ENCODE data around the gene KIF26B.

The KIF26B gene

GRCh38 chr1:245605480-245606156 is 450.8 kb downstream of the KIF26B start:
- H3K27ac ChIP-seq (ENCODE audit: low read depth, low read length) = no peak overlapping the region
- H3K9ac ChIP-seq (ENCODE audit: low read length) = no peak overlapping the region
- H3K4me3 ChIP-seq (ENCODE audit: low read depth in 1 of 2, low read length in 2 of 2) = peak overlapping the region; percentile 22 to 41

GRCh38 chr1:245606157-245606725 is 451.5 kb downstream of the KIF26B start:
- peaks cover 29% of the 10 kb centered on the region for H3K4me1 ChIP-seq (ENCODE audit: insufficient read depth, low read length)
- H3K27ac ChIP-seq (ENCODE audit: low read depth, low read length) = no peak overlapping the region
- no peaks in the 10 kb centered on the region for H3K36me3 ChIP-seq (ENCODE audit: insufficient read depth, low read length)
- no peak overlapping the region for H3K9ac ChIP-seq (ENCODE audit: low read length)
- no peaks in the 10 kb centered on the region for H3K9me3 ChIP-seq (ENCODE audit: low read length)
- peaks cover 0 to 3% of the 10 kb centered on the region in 2 donors for H3K27me3 ChIP-seq (ENCODE audit: control insufficient read depth in 1 of 2, insufficient read depth in 2 of 2, low read length in 2 of 2)
- peak overlapping the region; percentile 22 to 41 for H3K4me3 ChIP-seq (ENCODE audit: low read depth in 1 of 2, low read length in 2 of 2)

More at GRCh38 chr1:245605480-245606156, 450.8 kb downstream of the KIF26B start:
- no peaks in the 10 kb centered on the region for H3K9me3 ChIP-seq (ENCODE audit: low read length)
- H3K27me3 ChIP-seq (ENCODE audit: control insufficient read depth in 1 of 2, insufficient read depth in 2 of 2, low read length in 2 of 2) = peaks cover 0 to 3% of the 10 kb centered on the region in 2 donors
- peaks cover 29% of the 10 kb centered on the region for H3K4me1 ChIP-seq (ENCODE audit: insufficient read depth, low read length)
- H3K36me3 ChIP-seq (ENCODE audit: insufficient read depth, low read length) = no peaks in the 10 kb centered on the region

GRCh38 chr1:245608271-245608670 is 453.5 kb downstream of the KIF26B start:
- Histone ChIP-seq H3K9me3 (ENCODE audit: low read length) (no peaks in the 10 kb centered on the region), H3K36me3 (ENCODE audit: insufficient read depth, low read length) (no peaks in the 10 kb centered on the region), H3K27ac (ENCODE audit: low read depth, low read length) (no peak overlapping the region), H3K27me3 (ENCODE audit: control insufficient read depth in 1 of 2, insufficient read depth in 2 of 2, low read length in 2 of 2) (peaks cover 0 to 3% of the 10 kb centered on the region in 2 donors), H3K4me3 (ENCODE audit: low read depth in 1 of 2, low read length in 2 of 2) (no peak overlapping the region), H3K9ac (ENCODE audit: low read length) (no peak overlapping the region), H3K4me1 (ENCODE audit: insufficient read depth, low read length) (peaks cover 29% of the 10 kb centered on the region)

GRCh38 chr1:245609354-245610150 is 454.8 kb downstream of the KIF26B start:
- Histone ChIP-seq H3K27me3 (ENCODE audit: control insufficient read depth in 1 of 2, insufficient read depth in 2 of 2, low read length in 2 of 2) (peaks cover 0 to 3% of the 10 kb centered on the region in 2 donors), H3K27ac (ENCODE audit: low read depth, low read length) (no peak overlapping the region), H3K4me3 (ENCODE audit: low read depth in 1 of 2, low read length in 2 of 2) (no peak overlapping the region), H3K36me3 (ENCODE audit: insufficient read depth, low read length) (no peaks in the 10 kb centered on the region), H3K4me1 (ENCODE audit: insufficient read depth, low read length) (peaks cover 29% of the 10 kb centered on the region), H3K9ac (ENCODE audit: low read length) (no peak overlapping the region), H3K9me3 (ENCODE audit: low read length) (no peaks in the 10 kb centered on the region)

DNA sequence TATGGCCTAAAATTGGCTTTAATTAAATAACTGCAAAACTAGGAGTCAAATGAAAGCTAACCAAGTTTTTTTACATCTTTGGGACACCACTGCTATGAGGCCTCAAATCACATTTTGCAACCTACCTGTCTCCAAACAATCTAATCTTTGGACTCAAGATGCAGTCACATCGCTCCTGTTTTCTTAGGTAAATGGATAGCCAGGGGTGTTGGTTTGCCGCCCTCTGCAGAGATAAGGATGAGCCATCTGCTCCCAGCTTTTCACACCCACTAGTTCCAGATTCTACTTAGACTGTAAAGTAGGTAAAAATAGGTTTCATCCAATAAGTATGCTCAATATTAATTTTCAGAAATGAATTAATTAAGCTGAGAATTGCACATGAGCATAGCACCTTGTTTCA is 456.5 kb downstream of the KIF26B start:
- Histone ChIP-seq H3K27me3 (ENCODE audit: control insufficient read depth in 1 of 2, insufficient read depth in 2 of 2, low read length in 2 of 2) (peaks cover 0 to 3% of the 10 kb centered on the region in 2 donors), H3K9ac (ENCODE audit: low read length) (no peak overlapping the region)

GRCh38 chr1:245614476-245614875 is 459.7 kb downstream of the KIF26B start:
- Histone ChIP-seq H3K9ac (ENCODE audit: low read length) (no peak overlapping the region), H3K4me1 (ENCODE audit: insufficient read depth, low read length) (peaks cover 1% of the 10 kb centered on the region), H3K9me3 (ENCODE audit: low read length) (no peaks in the 10 kb centered on the region), H3K27ac (ENCODE audit: low read depth, low read length) (no peak overlapping the region), H3K4me3 (ENCODE audit: low read depth in 1 of 2, low read length in 2 of 2) (no peak overlapping the region), H3K27me3 (ENCODE audit: control insufficient read depth in 1 of 2, insufficient read depth in 2 of 2, low read length in 2 of 2) (peaks cover 0 to 3% of the 10 kb centered on the region in 2 donors), H3K36me3 (ENCODE audit: insufficient read depth, low read length) (no peaks in the 10 kb centered on the region)

More for the DNA sequence above, 456.5 kb downstream of the KIF26B start:
- H3K9me3 ChIP-seq (ENCODE audit: low read length) = no peaks in the 10 kb centered on the region
- H3K4me1 ChIP-seq (ENCODE audit: insufficient read depth, low read length) = peaks cover 19% of the 10 kb centered on the region
- H3K36me3 ChIP-seq (ENCODE audit: insufficient read depth, low read length) = no peaks in the 10 kb centered on the region
- no peak overlapping the region for H3K27ac ChIP-seq (ENCODE audit: low read depth, low read length)
- no peak overlapping the region for H3K4me3 ChIP-seq (ENCODE audit: low read depth in 1 of 2, low read length in 2 of 2)

DNA sequence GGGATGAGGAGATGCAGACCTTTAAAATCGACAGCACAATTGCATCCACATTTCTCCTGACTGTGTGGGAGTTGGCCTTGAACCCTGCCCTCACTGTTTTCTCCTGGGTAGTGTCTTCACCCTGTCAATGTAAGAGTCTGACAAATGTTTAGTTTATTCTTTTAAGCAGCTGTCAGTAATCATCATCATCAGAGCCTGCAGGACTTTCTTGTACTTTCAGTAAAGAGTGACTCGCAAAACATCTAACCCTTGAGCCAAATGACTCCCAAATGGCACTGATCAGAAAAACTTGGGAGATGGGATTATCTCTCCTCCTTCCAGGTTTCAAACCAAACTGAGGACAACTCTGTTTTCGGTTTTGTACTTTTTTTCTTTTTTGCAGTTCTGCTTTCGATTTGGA is 460.2 kb downstream of the KIF26B start:
- no peaks in the 10 kb centered on the region for H3K36me3 ChIP-seq (ENCODE audit: insufficient read depth, low read length)
- H3K27ac ChIP-seq (ENCODE audit: low read depth, low read length) = no peak overlapping the region
- no peak overlapping the region for H3K9ac ChIP-seq (ENCODE audit: low read length)
- no peaks in the 10 kb centered on the region for H3K9me3 ChIP-seq (ENCODE audit: low read length)
- peaks cover 0 to 2% of the 10 kb centered on the region in 2 donors for H3K27me3 ChIP-seq (ENCODE audit: control insufficient read depth in 1 of 2, insufficient read depth in 2 of 2, low read length in 2 of 2)
- no peaks in the 10 kb centered on the region for H3K4me1 ChIP-seq (ENCODE audit: insufficient read depth, low read length)
- H3K4me3 ChIP-seq (ENCODE audit: low read depth in 1 of 2, low read length in 2 of 2) = no peak overlapping the region

DNA sequence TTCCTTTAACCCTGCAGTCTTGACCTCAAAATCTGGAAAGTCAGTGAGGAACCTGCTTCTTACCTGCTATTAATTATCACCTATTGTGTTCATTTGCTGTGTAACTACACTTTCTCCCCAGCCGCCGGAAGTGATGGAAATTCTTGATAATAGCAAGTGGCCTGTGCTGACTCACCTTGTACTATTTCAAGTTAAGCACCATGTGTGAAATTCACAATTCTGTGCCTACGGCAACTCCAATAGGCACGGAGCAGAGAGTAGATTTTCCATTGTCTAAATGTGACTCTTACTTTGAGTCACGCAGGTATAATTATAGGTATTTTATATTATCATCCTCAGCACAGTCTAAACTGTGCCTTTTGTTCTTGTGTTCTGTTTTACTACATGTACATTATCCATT is 466.8 kb downstream of the KIF26B start:
- no peaks in the 10 kb centered on the region for H3K4me1 ChIP-seq (ENCODE audit: insufficient read depth, low read length)
- no peak overlapping the region for H3K27ac ChIP-seq (ENCODE audit: low read depth, low read length)
- H3K4me3 ChIP-seq (ENCODE audit: low read depth in 1 of 2, low read length in 2 of 2) = no peak overlapping the region
- H3K36me3 ChIP-seq (ENCODE audit: insufficient read depth, low read length) = no peaks in the 10 kb centered on the region
- H3K9ac ChIP-seq (ENCODE audit: low read length) = no peak overlapping the region
- H3K9me3 ChIP-seq (ENCODE audit: low read length) = no peaks in the 10 kb centered on the region
- H3K27me3 ChIP-seq (ENCODE audit: control insufficient read depth in 1 of 2, insufficient read depth in 2 of 2, low read length in 2 of 2) = no peaks in the 10 kb centered on the region

DNA sequence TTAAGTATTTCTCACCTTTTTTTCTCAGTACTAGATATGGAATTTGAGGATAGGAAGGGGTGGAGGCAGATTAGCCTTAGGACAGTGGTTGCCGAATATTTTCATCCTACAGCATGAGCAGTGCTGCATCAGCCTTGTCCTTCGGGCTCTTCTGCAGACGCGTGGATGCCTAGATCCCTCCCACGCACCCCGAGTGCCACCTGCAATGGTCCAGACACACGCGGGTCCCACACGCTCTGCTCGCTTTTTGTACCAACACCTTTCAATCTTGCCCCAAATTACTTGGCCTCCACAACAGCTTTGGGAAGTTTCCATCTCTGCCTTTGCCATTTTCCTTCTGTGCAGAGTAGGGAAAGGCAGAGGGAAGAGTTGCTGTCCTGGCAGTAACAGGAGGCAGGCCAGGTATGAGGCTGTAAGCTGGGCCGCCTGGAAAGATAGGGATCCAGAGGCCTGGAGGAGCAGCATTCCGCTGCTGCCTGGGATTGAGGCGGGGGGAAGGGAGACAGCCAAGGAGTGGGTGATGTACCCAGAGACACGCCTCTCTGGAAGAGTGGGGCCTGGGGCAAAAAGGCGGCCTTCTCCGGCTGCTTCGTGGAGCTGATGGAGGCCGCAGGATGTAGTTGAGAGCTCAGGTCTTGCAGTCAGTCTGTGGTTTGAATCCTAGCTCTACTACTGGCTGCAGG is 467.7 kb downstream of the KIF26B start:
- no peaks in the 10 kb centered on the region for H3K4me1 ChIP-seq (ENCODE audit: insufficient read depth, low read length)
- H3K36me3 ChIP-seq (ENCODE audit: insufficient read depth, low read length) = no peaks in the 10 kb centered on the region
- H3K27ac ChIP-seq (ENCODE audit: low read depth, low read length) = no peak overlapping the region
- H3K9ac ChIP-seq (ENCODE audit: low read length) = no peak overlapping the region
- H3K9me3 ChIP-seq (ENCODE audit: low read length) = no peaks in the 10 kb centered on the region
- no peak overlapping the region for H3K4me3 ChIP-seq (ENCODE audit: low read depth in 1 of 2, low read length in 2 of 2)
- H3K27me3 ChIP-seq (ENCODE audit: control insufficient read depth in 1 of 2, insufficient read depth in 2 of 2, low read length in 2 of 2) = no peaks in the 10 kb centered on the region

- no peak overlapping the region for H3K9ac ChIP-seq (ENCODE audit: low read length)
- peaks cover 8% of the 10 kb centered on the region for H3K9me3 ChIP-seq (ENCODE audit: low read length)
- no peak overlapping the region for H3K4me3 ChIP-seq (ENCODE audit: low read depth in 1 of 2, low read length in 2 of 2)
- H3K36me3 ChIP-seq (ENCODE audit: insufficient read depth, low read length) = no peaks in the 10 kb centered on the region
- H3K27me3 ChIP-seq (ENCODE audit: control insufficient read depth in 1 of 2, insufficient read depth in 2 of 2, low read length in 2 of 2) = no peaks in the 10 kb centered on the region
- H3K4me1 ChIP-seq (ENCODE audit: insufficient read depth, low read length) = no peaks in the 10 kb centered on the region
- no peak overlapping the region for H3K27ac ChIP-seq (ENCODE audit: low read depth, low read length)
These were observed 486.6 kb downstream of the KIF26B start for GRCh38 chr1:245641384-245641783.

DNA sequence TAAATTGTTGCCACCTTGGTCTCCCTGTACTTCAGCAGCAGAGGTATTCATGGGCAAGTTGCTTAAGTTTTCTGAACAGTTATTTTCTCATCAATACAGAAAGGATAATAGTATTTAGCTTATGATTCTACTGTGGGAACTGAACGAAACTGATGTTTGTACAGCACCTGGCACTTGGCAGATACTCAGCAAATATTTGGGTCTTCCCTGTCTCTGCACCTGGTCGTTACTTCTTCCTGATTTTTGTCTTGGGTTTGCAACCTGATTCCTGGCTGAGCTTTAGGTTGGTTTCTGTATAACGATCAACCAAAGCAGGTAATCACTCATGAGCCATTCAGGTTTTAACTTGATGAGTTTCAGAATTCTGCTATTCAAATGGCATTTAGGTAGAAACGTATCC is 490.6 kb downstream of the KIF26B start:
- Histone ChIP-seq H3K4me3 (ENCODE audit: low read depth in 1 of 2, low read length in 2 of 2) (no peak overlapping the region), H3K4me1 (ENCODE audit: insufficient read depth, low read length) (no peaks in the 10 kb centered on the region), H3K9ac (ENCODE audit: low read length) (no peak overlapping the region), H3K27ac (ENCODE audit: low read depth, low read length) (no peak overlapping the region), H3K27me3 (ENCODE audit: control insufficient read depth in 1 of 2, insufficient read depth in 2 of 2, low read length in 2 of 2) (no peaks in the 10 kb centered on the region), H3K36me3 (ENCODE audit: insufficient read depth, low read length) (no peaks in the 10 kb centered on the region), H3K9me3 (ENCODE audit: low read length) (peaks cover 8% of the 10 kb centered on the region)

Measured in muscle layer of colon (tissue), 2 donors.